Measurements from ENCODE around the gene LRFN4. TPM values are rescaled to one million over a fixed set of nuclear protein-coding genes. Genes with fewer than 3 reads are reported as not detected.

Gene LRFN4
- total RNA-seq, 2 donors from 2014 or later, result 20.7 to 51.7 TPM

- Histone ChIP-seq H3K4me3 (no peak overlapping the region), H3K9ac (ENCODE audit: low read depth in 2 of 2, low read length in 2 of 2) (no peak overlapping the region), H3K4me1 (no peaks in the 10 kb centered on the region), H3K9me3 (no peaks in the 10 kb centered on the region), H3K27me3 (no peaks in the 10 kb centered on the region), H3K27ac (no peak overlapping the region), H3K36me3 (no peaks in the 10 kb centered on the region)
- TF ChIP-seq, protein P1, sequence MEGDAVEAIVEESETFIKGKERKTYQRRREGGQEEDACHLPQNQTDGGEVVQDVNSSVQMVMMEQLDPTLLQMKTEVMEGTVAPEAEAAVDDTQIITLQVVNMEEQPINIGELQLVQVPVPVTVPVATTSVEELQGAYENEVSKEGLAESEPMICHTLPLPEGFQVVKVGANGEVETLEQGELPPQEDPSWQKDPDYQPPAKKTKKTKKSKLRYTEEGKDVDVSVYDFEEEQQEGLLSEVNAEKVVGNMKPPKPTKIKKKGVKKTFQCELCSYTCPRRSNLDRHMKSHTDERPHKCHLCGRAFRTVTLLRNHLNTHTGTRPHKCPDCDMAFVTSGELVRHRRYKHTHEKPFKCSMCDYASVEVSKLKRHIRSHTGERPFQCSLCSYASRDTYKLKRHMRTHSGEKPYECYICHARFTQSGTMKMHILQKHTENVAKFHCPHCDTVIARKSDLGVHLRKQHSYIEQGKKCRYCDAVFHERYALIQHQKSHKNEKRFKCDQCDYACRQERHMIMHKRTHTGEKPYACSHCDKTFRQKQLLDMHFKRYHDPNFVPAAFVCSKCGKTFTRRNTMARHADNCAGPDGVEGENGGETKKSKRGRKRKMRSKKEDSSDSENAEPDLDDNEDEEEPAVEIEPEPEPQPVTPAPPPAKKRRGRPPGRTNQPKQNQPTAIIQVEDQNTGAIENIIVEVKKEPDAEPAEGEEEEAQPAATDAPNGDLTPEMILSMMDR (IDR thresholded peaks at IDR 0.05), result no peak
- DNase-seq, result no peak
- intact Hi-C loops (cut with DNase I), result no loop called here
Measured at GRCh38 chr11:66879000-66879399, 22.1 kb downstream of the LRFN4 start.

DNA sequence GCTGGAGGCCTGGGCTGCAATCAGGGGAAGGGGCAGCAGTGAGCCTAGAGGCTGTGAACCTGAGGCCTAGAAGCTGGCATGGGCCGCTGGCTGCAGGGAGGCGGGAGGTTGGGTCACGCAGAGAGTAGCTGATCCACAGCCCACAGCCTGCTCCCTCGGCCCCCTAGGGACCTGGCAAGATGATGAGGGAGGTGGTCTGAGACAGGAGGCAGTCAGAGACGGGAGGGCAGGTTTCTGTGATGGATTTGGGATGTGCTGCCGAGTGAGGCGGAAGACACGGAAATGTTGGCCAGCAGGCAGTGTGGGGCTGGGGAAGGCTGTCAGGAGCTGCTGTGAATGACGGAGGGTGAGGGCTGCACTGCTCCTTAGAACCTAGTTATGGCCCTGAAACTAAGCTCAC, 22.7 kb downstream of the LRFN4 start:
- TF ChIP-seq, protein P1 (IDR thresholded peaks at IDR 0.05), result no peak
- DNase-seq, result no peak
- Histone ChIP-seq H3K27ac (no peak overlapping the region), H3K4me1 (no peaks in the 10 kb centered on the region), H3K9ac (ENCODE audit: low read depth in 2 of 2, low read length in 2 of 2) (no peak overlapping the region), H3K27me3 (no peaks in the 10 kb centered on the region), H3K9me3 (no peaks in the 10 kb centered on the region), H3K36me3 (no peaks in the 10 kb centered on the region), H3K4me3 (no peak overlapping the region)
- intact Hi-C loops (cut with DNase I), result no loop called here

DNA sequence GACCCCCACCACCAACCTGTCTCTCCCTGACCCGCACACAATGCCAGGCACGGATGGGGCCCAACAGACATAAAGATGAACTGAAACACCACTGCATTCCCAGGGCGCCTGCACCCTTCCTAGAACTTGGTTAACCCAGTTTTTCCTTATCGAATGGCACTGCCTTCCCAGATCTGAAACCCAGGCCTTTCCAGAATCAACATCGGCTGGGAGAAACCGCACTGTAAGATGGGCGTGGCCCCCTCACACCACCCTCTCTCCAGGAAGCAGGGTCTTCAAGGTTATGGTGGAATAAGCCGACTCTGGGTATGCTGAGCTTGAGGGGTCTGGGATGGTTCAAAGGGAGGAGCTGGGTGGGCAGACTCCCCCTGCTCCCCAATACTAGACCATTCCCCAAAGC, 23.1 kb downstream of the LRFN4 start:
- TF ChIP-seq, protein P1 (IDR thresholded peaks at IDR 0.05), result no peak
- Histone ChIP-seq H3K4me1 (no peaks in the 10 kb centered on the region), H3K9me3 (no peaks in the 10 kb centered on the region), H3K27ac (no peak overlapping the region), H3K4me3 (no peak overlapping the region), H3K9ac (ENCODE audit: low read depth in 2 of 2, low read length in 2 of 2) (no peak overlapping the region), H3K27me3 (no peaks in the 10 kb centered on the region), H3K36me3 (no peaks in the 10 kb centered on the region)
- DNase-seq, result no peak
- intact Hi-C loops (cut with DNase I), result no loop called here

GRCh38 chr11:66880496-66881450, 23.9 kb downstream of the LRFN4 start:
- intact Hi-C loops (cut with DNase I), result no loop called here
- no peak overlapping the region for H3K27ac ChIP-seq
- no peak overlapping the region for H3K9ac ChIP-seq (ENCODE audit: low read depth in 2 of 2, low read length in 2 of 2)
- TF ChIP-seq, protein P1 (IDR thresholded peaks at IDR 0.05), result no peak
- no peaks in the 10 kb centered on the region for H3K36me3 ChIP-seq
- no peaks in the 10 kb centered on the region for H3K9me3 ChIP-seq
- H3K27me3 ChIP-seq, result no peaks in the 10 kb centered on the region
- no peaks in the 10 kb centered on the region for H3K4me1 ChIP-seq
- H3K4me3 ChIP-seq, result no peak overlapping the region
- DNase-seq, result no peak

GRCh38 chr11:66881451-66881835, 24.6 kb downstream of the LRFN4 start:
- Histone ChIP-seq H3K27me3 (no peaks in the 10 kb centered on the region), H3K27ac (no peak overlapping the region), H3K4me3 (no peak overlapping the region), H3K9me3 (no peaks in the 10 kb centered on the region), H3K36me3 (no peaks in the 10 kb centered on the region), H3K9ac (ENCODE audit: low read depth in 2 of 2, low read length in 2 of 2) (no peak overlapping the region), H3K4me1 (no peaks in the 10 kb centered on the region)
- intact Hi-C loops (cut with DNase I), result no loop called here
- TF ChIP-seq, protein P1 (IDR thresholded peaks at IDR 0.05), result no peak
- DNase-seq, result no peak
